Measurements from ENCODE around the gene TNNT3.

The TNNT3 gene

GRCh38 chr11:1987024-1987423 lies 67.5 kb downstream of the TNNT3 start:
- no peaks in the 10 kb centered on the region for H3K4me1 Mint-ChIP-seq
- no peak overlapping the region for H3K4me3 Mint-ChIP-seq

GRCh38 chr11:1988174-1988573 lies 68.7 kb downstream of the TNNT3 start:
- Mint-ChIP-seq H3K4me3 (no peak overlapping the region), H3K36me3 (ENCODE audit: low read depth) (no peaks in the 10 kb centered on the region), H3K27me3 (ENCODE audit: low read depth) (no peaks in the 10 kb centered on the region), H3K4me1 (no peaks in the 10 kb centered on the region), H3K9me3 (no peaks in the 10 kb centered on the region), H3K27ac (no peak overlapping the region)
- TF ChIP-seq, protein P1, sequence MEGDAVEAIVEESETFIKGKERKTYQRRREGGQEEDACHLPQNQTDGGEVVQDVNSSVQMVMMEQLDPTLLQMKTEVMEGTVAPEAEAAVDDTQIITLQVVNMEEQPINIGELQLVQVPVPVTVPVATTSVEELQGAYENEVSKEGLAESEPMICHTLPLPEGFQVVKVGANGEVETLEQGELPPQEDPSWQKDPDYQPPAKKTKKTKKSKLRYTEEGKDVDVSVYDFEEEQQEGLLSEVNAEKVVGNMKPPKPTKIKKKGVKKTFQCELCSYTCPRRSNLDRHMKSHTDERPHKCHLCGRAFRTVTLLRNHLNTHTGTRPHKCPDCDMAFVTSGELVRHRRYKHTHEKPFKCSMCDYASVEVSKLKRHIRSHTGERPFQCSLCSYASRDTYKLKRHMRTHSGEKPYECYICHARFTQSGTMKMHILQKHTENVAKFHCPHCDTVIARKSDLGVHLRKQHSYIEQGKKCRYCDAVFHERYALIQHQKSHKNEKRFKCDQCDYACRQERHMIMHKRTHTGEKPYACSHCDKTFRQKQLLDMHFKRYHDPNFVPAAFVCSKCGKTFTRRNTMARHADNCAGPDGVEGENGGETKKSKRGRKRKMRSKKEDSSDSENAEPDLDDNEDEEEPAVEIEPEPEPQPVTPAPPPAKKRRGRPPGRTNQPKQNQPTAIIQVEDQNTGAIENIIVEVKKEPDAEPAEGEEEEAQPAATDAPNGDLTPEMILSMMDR (IDR thresholded peaks at IDR 0.05; ENCODE audit: unreplicated experiment in 3 of 3), result no peak

More at GRCh38 chr11:1987024-1987423, 67.5 kb downstream of the TNNT3 start:
- no peaks in the 10 kb centered on the region for H3K36me3 Mint-ChIP-seq (ENCODE audit: low read depth)
- H3K27ac Mint-ChIP-seq, result no peak overlapping the region
- TF ChIP-seq, protein P1 (IDR thresholded peaks at IDR 0.05; ENCODE audit: unreplicated experiment in 3 of 3), result no peak
- H3K9me3 Mint-ChIP-seq, result no peaks in the 10 kb centered on the region
- H3K27me3 Mint-ChIP-seq (ENCODE audit: low read depth), result no peaks in the 10 kb centered on the region
